ENCODE measurements around the gene CCIN. TPM values are rescaled to one million over a fixed set of nuclear protein-coding genes. Genes with fewer than 3 reads are reported as not detected.
A peak's percentile ranks its signal among the peaks of the same experiment; 100 is the strongest.

Gene CCIN
- total RNA-seq, 1 donor from 2014 or later = 1.9 TPM

DNA sequence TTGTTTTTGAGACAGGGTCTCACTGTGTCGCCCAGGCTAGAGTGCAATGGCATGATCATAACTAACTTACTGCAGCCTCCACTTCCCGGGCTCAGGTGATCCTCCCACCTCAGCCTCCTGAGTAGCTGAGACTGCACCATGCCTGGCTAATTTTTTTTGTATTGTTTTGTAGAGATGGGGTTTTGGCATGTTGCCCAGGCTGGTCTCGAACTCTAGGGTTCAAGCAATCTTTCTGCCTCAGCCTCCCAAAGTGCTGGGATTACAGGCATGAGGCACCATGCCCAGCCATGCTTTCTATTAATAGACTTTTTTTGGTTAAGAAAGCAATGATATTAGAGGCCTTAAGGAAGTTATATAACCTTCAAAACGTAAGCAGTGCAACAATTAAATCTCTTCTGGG is 44.8 kb downstream of the CCIN start:
- Mint-ChIP-seq H3K4me3 (ENCODE audit: unreplicated experiment) (no peak overlapping the region), H3K9me3 (ENCODE audit: unreplicated experiment) (no peaks in the 10 kb centered on the region), H3K27ac (ENCODE audit: unreplicated experiment) (peak overlapping the region; percentile 26), H3K36me3 (ENCODE audit: low read depth, unreplicated experiment) (peaks cover 27% of the 10 kb centered on the region), H3K4me1 (ENCODE audit: low read depth, unreplicated experiment) (peaks cover 48% of the 10 kb centered on the region), H3K27me3 (ENCODE audit: low read depth, unreplicated experiment) (no peaks in the 10 kb centered on the region)
- no peaks in the 10 kb centered on the region for H3K9me3 ChIP-seq (ENCODE audit: insufficient read depth, low read depth, low read length)
- no peaks in the 10 kb centered on the region for H3K27me3 ChIP-seq (ENCODE audit: insufficient read depth, low read length)
- no peaks in the 10 kb centered on the region for H3K4me1 ChIP-seq (ENCODE audit: insufficient read depth, low read length)
- no peak overlapping the region for H2AFZ ChIP-seq (ENCODE audit: low read depth, low read length)
- no peak overlapping the region for H3K4me3 ChIP-seq (ENCODE audit: insufficient read depth, low read depth, low read length)
- no peak overlapping the region for H3K27ac ChIP-seq (ENCODE audit: low read depth, low read length)
- no peak overlapping the region for H3K4me2 ChIP-seq (ENCODE audit: low read length)
- peaks cover 42% of the 10 kb centered on the region for H3K36me3 ChIP-seq (ENCODE audit: insufficient read depth, low read length)
- H3K9ac ChIP-seq (ENCODE audit: low read length) = no peak overlapping the region
- peaks cover 60% of the 10 kb centered on the region for H3K79me2 ChIP-seq (ENCODE audit: insufficient read depth, low read length)
- H4K20me1 ChIP-seq (ENCODE audit: insufficient read depth, low read length) = peaks cover 80% of the 10 kb centered on the region
- DNase-seq (ENCODE audit: low read depth) (no peak), FAIRE-seq (no peak)
- TF ChIP-seq CTCF (IDR thresholded peaks at IDR 0.05; ENCODE audit: insufficient read depth, low read depth, low read length) (no peak), EZH2 (IDR thresholded peaks at IDR 0.05; ENCODE audit: insufficient read depth, low read length) (no peak)

DNA sequence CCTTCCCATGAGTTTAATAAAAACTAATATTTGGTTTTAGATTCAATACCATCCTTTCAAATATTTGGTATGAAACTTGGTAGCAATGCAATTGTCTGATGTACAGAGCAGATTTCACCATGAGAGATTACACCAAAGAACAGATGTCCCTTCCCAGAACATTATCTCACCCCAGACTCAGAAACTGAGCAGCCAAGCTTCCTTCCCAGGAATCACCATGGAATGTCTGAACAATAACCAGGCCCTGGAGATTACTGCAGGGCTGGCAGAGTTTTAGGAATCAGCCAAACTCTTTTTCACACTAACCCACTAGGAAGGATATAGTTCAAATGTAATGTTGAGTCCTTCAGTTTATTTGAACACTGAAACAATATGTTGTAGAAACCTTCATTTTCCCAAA is 45.4 kb downstream of the CCIN start:
- H3K36me3 Mint-ChIP-seq (ENCODE audit: low read depth, unreplicated experiment) = peaks cover 31% of the 10 kb centered on the region
- no peak overlapping the region for H3K9ac ChIP-seq (ENCODE audit: low read length)

More for the DNA sequence above, 45.4 kb downstream of the CCIN start:
- no peaks in the 10 kb centered on the region for H3K27me3 Mint-ChIP-seq (ENCODE audit: low read depth, unreplicated experiment)
- peak overlapping the region; percentile 8 for H3K27ac Mint-ChIP-seq (ENCODE audit: unreplicated experiment)
- H4K20me1 ChIP-seq (ENCODE audit: insufficient read depth, low read length) = peaks cover 79% of the 10 kb centered on the region
- no peaks in the 10 kb centered on the region for H3K27me3 ChIP-seq (ENCODE audit: insufficient read depth, low read length)
- peaks cover 44% of the 10 kb centered on the region for H3K4me1 Mint-ChIP-seq (ENCODE audit: low read depth, unreplicated experiment)
- H3K9me3 Mint-ChIP-seq (ENCODE audit: unreplicated experiment) = no peaks in the 10 kb centered on the region
- FAIRE-seq = no peak
- H3K27ac ChIP-seq (ENCODE audit: low read depth, low read length) = no peak overlapping the region
- no peak overlapping the region for H2AFZ ChIP-seq (ENCODE audit: low read depth, low read length)
- TF ChIP-seq CTCF (IDR thresholded peaks at IDR 0.05; ENCODE audit: insufficient read depth, low read depth, low read length) (no peak), EZH2 (IDR thresholded peaks at IDR 0.05; ENCODE audit: insufficient read depth, low read length) (no peak)
- peaks cover 39% of the 10 kb centered on the region for H3K36me3 ChIP-seq (ENCODE audit: insufficient read depth, low read length)
- no peak overlapping the region for H3K4me3 Mint-ChIP-seq (ENCODE audit: unreplicated experiment)
- H3K9me3 ChIP-seq (ENCODE audit: insufficient read depth, low read depth, low read length) = no peaks in the 10 kb centered on the region
- peaks cover 55% of the 10 kb centered on the region for H3K79me2 ChIP-seq (ENCODE audit: insufficient read depth, low read length)
- H3K4me1 ChIP-seq (ENCODE audit: insufficient read depth, low read length) = no peaks in the 10 kb centered on the region
- no peak overlapping the region for H3K4me2 ChIP-seq (ENCODE audit: low read length)
- peak; percentile 42 for DNase-seq (ENCODE audit: low read depth)
- H3K4me3 ChIP-seq (ENCODE audit: insufficient read depth, low read depth, low read length) = no peak overlapping the region

Data from astrocyte (in vitro differentiated cells and primary cell).